Inflammatory macrophage (primary cell): Measurements from ENCODE around the gene MYL2.

Source experiments
- DNase-seq, 2 donors: peaks; one replicate each; pipeline ENCODE4 v3.0.0-alpha.2; 2020 to 2022

The MYL2 gene

DNA sequence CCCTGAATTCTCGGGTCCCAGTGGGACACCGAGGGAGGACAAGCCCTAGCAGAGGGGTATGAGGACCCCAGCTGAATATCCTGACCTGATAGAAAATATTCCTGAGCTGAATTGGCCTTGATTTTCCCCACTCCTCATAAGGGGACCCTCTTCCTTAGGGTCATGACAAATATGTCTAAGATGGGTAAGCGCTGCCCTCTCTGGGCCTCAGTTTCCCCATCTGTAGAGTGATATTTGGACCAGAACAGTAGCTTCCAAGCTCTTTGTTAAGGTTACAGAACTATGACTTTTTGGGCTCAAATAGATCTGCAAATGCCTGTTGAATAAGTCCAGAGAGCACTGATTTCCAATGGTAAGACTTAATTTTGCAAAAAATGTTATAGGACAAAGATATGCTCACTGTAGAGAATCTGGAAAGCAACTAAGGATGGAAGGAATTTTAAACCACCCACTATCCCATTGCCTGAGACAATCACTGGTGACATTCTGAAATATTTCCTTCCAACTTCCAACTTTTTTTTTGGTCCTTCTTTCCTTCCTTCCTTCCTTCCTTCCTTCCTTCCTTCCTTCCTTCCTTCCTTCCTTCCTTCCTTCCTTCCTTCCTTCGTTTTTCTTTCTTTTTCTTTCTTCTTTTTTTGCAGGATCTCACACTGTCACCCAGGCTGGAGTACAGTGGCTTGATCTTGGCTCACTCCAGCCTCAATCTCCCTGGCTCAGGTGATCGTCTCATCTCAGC, 32.0 kb downstream of the MYL2 start:
- no peak for DNase-seq

DNA sequence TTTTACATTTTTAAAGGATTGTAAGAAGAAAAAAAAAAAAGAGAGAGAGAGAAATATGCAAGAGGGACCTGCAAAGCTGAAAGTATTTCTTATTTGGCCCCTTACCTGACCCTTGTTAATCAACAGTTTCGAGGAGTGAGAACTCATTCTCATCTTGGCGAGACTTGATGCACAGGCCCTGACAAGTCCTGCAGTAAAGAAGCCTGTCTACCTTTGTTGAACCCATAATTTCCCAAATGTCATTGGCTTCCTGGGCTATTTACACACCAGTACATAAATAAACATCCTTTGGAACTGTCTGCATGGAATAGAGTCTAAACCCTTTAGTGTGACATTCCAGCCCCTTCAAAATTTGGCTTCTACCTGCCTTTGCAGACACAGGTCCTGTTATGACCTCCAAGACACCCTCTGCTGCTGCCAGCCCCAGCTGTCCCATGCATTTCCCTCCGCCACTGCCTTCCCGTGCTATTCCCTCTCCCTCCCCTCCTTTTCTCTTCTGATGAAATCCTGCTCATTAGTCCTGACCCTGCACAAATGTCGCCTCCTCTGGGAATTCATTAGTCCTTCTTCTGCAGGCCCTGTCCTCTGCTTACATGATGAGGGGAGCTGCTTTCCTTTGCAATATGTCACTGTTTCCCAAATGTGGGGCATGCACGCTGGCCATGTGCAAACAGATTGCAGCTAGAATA, 35.1 kb downstream of the MYL2 start:
- no peak for DNase-seq

DNA sequence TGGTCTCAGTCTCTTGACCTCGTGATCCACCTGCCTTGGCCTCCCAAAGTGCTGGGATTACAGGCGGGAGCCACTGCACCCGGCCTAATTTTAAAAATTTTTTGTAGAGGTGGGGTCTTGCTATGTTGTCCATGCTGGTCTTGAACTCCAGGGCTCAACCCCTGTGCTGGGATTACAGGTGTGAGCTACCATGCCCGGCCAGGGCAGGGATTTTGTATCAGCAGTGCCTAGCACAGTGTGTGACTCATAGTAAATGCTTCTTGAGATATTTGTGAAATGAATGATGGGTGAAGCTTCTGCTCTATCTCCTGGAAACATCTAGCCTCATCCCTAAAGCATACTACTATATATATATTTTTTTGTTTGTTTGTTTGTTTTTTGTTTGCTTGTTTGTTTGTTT, 37.1 kb downstream of the MYL2 start:
- no peak for DNase-seq

GRCh38 chr12:110880651-110881050, 39.7 kb downstream of the MYL2 start:
- no peak for DNase-seq

- no peak for DNase-seq
Observed at GRCh38 chr12:110874781-110875180, 45.6 kb downstream of the MYL2 start.

GRCh38 chr12:110874351-110874750, 46.0 kb downstream of the MYL2 start:
- no peak for DNase-seq

- DNase-seq: no peak
Observed at GRCh38 chr12:110872100-110872499, 48.3 kb downstream of the MYL2 start.

DNA sequence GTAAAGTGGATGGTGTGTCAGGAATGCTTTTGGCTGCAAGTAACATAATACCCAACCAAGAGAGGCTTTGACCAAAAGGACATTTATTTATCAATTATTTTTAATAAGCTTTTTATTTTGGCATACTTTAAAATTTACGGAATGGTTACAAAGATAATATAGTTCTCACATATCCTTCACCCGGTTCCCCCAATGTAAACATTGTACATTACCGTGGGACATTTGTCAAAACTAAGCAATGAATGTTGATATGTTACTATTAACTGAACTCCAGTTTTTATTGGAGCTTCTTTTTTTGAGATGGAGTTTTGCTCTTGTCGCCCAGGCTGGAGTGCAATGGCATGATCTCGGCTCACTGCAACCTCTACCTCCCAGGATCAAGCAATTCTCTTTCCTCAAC, 50.6 kb downstream of the MYL2 start:
- no peak for DNase-seq

GRCh38 chr12:110869026-110869425, 51.4 kb downstream of the MYL2 start:
- DNase-seq: peak; percentile 86 to 90

DNA sequence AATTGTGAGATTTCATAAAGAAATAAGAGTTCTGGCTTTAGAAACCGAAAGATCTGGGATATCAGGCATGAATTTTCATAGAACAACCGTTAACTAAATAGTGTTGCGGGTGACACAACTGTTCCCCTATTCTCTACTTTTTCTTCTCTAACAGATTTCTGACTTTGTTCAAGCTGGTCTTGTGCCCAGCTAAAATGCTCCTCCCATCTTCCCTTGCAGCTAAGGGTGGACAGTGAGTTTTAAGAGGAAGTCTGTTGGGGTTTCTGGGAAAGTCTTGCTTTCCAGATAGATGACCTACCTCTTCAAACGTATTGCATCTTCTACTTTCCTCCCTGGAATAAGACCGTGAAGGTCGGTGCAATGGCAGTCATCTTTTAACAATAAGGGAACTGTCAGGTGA, 54.9 kb downstream of the MYL2 start:
- peak; percentile 38 to 54 for DNase-seq

GRCh38 chr12:110863161-110863560, 57.2 kb downstream of the MYL2 start:
- no peak for DNase-seq

DNA sequence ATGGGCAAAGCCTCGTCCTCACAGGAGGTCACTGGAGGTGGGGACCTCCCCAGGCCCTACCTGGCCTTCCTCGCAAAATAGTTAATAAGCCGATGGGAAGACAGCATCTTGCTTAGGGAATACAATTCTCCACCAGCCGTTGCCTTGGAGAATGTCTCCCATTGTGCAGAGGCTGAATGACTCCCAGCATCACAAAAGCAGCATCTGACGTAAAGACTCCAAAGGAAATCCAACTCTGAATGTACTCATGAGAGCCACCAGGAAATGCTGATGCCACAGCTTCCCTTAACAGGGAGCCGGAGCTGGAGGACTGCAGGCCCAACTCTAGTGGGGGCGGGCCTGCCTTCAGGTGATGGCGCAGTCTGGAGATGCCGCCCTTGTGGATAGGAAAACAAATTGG, 58.0 kb downstream of the MYL2 start:
- no peak for DNase-seq

GRCh38 chr12:110861729-110862128, 58.6 kb downstream of the MYL2 start:
- no peak for DNase-seq
